H9 (cell line): ENCODE data around the gene APBA2. TPM values are rescaled to one million over a fixed set of nuclear protein-coding genes. Genes with fewer than 3 reads are reported as not detected.

ENCODE experiments used
- DNase-seq: peaks from one replicate; pipeline ENCODE4 v3.0.0-alpha.2; 2017
- H2AFZ ChIP-seq: one replicate; pipeline ENCODE4 v1.6.1; 2013; ENCODE audit warnings: mild to moderate bottlenecking, low read length, control low read depth, moderate library complexity
- H2AK5ac ChIP-seq: 2 replicates; pipeline ENCODE4 v1.6.1; 2013; ENCODE audit warnings: low read length, control low read depth, mixed read lengths; ENCODE audit not compliant: insufficient read length
- H2BK120ac ChIP-seq: one replicate; pipeline ENCODE4 v1.6.1; 2013; ENCODE audit warnings: low read depth, mild to moderate bottlenecking, low read length, control low read depth, inconsistent platforms; ENCODE audit not compliant: poor library complexity, severe bottlenecking
- H2BK12ac ChIP-seq: 2 replicates; pipeline ENCODE4 v1.6.1; 2013; ENCODE audit warnings: low read length, control low read depth, mixed read lengths, low read depth; ENCODE audit not compliant: insufficient read length
- H2BK15ac ChIP-seq: 2 replicates; pipeline ENCODE4 v1.6.1; 2013; ENCODE audit warnings: low read depth, low read length, control low read depth
- H2BK20ac ChIP-seq: one replicate; pipeline ENCODE4 v1.6.1; 2013; ENCODE audit warnings: low read depth, mild to moderate bottlenecking, low read length, control low read depth, inconsistent platforms; ENCODE audit not compliant: poor library complexity, severe bottlenecking
- H2BK5ac ChIP-seq: 2 replicates; pipeline ENCODE4 v1.6.1; 2013; ENCODE audit warnings: low read length, control low read depth, mixed read lengths; ENCODE audit not compliant: insufficient read length
- H3K14ac ChIP-seq: 2 replicates; pipeline ENCODE4 v1.6.1; 2013; ENCODE audit warnings: low read length, control low read depth; ENCODE audit not compliant: insufficient read depth
- H3K18ac ChIP-seq: 2 replicates; pipeline ENCODE4 v1.6.1; 2013; ENCODE audit warnings: low read depth, mild to moderate bottlenecking, mixed read lengths, low read length, control low read depth; ENCODE audit not compliant: insufficient read length
- H3K23ac ChIP-seq: 2 replicates; pipeline ENCODE4 v1.6.1; 2013; ENCODE audit warnings: low read length, control low read depth, mixed read lengths, low read depth; ENCODE audit not compliant: insufficient read length
- H3K23me2 ChIP-seq: 2 replicates; pipeline ENCODE4 v1.6.1; 2013; ENCODE audit warnings: low read depth, mild to moderate bottlenecking, mixed read lengths, low read length, control low read depth; ENCODE audit not compliant: insufficient read length, poor library complexity, severe bottlenecking
- H3K27ac ChIP-seq: 2 replicates; pipeline ENCODE4 v1.5.1; 2013; ENCODE audit warnings: low read length, control low read depth, mixed read lengths, low read depth; ENCODE audit not compliant: insufficient read length
- H3K27me3 ChIP-seq: 2 replicates; pipeline ENCODE4 v1.6.1; 2013; ENCODE audit warnings: low read length, control low read depth, inconsistent platforms; ENCODE audit not compliant: insufficient read depth
- H3K4ac ChIP-seq: 2 replicates; pipeline ENCODE4 v1.6.1; 2013; ENCODE audit warnings: low read depth, mild to moderate bottlenecking, control low read depth, inconsistent platforms, low read length, moderate library complexity
- H3K4me1 ChIP-seq: 2 replicates; pipeline ENCODE4 v1.6.1; 2013; ENCODE audit warnings: low read length, control low read depth, inconsistent platforms; ENCODE audit not compliant: insufficient read depth
- H3K4me2 ChIP-seq: 2 replicates; pipeline ENCODE4 v1.6.1; 2013; ENCODE audit warnings: low read length, control low read depth, mixed read lengths; ENCODE audit not compliant: insufficient read length, insufficient read depth
- H3K56ac ChIP-seq: 2 replicates; pipeline ENCODE4 v1.6.1; 2013; ENCODE audit warnings: low read depth, mild to moderate bottlenecking, mixed read lengths, low read length, control low read depth; ENCODE audit not compliant: insufficient read length
- H3K79me1 ChIP-seq: 2 replicates; pipeline ENCODE4 v1.6.1; 2013; ENCODE audit warnings: low read depth, mild to moderate bottlenecking, moderate library complexity, low read length, control low read depth, inconsistent platforms; ENCODE audit not compliant: insufficient read depth, poor library complexity, severe bottlenecking
- H3K79me2 ChIP-seq: 2 replicates; pipeline ENCODE4 v1.6.1; 2013; ENCODE audit warnings: low read length, control low read depth, inconsistent platforms; ENCODE audit not compliant: insufficient read depth
- H3K9ac ChIP-seq: 2 replicates; pipeline ENCODE4 v1.6.1; 2013; ENCODE audit warnings: low read length, control low read depth, mixed read lengths; ENCODE audit not compliant: insufficient read length; ENCODE audit errors: extremely low read depth
- H3K9me3 ChIP-seq: one replicate; pipeline ENCODE4 v1.6.1; 2013; ENCODE audit warnings: low read depth, low read length, inconsistent platforms; ENCODE audit not compliant: control insufficient read depth
- H3T11ph ChIP-seq: one replicate; pipeline ENCODE4 v1.6.1; 2013; ENCODE audit warnings: mild to moderate bottlenecking, low read length, control low read depth, inconsistent platforms
- H4K20me1 ChIP-seq: one replicate; pipeline ENCODE4 v1.6.1; 2013; ENCODE audit not compliant: control insufficient read depth, insufficient read length, insufficient read depth
- H4K5ac ChIP-seq: 2 replicates; pipeline ENCODE4 v1.6.1; 2013; ENCODE audit warnings: low read depth, mild to moderate bottlenecking, mixed read lengths, low read length, control low read depth; ENCODE audit not compliant: insufficient read length
- H4K8ac ChIP-seq: replicated peaks from 2 replicates; pipeline ENCODE4 v1.6.1; 2013; ENCODE audit warnings: low read length, control low read depth, mixed read lengths, low read depth; ENCODE audit not compliant: insufficient read length
- H4K91ac ChIP-seq: 2 replicates; pipeline ENCODE4 v1.6.1; 2013; ENCODE audit warnings: low read depth, mild to moderate bottlenecking, moderate library complexity, mixed read lengths, low read length, control low read depth; ENCODE audit not compliant: insufficient read length
- H3K27ac Mint-ChIP-seq, 3 experiments: 2 replicates in 2 of 3; 3 replicates in 1 of 3; pipeline ENCODE4 v1.8.0; 2020 to 2021; ENCODE audit warnings: mixed read lengths in 3 of 3, mild to moderate bottlenecking in 1 of 3, moderate library complexity in 1 of 3
- H3K27me3 Mint-ChIP-seq: 2 replicates; pipeline ENCODE4 v1.8.0; 2021; ENCODE audit warnings: low read depth, mild to moderate bottlenecking, moderate library complexity, mixed read lengths
- H3K36me3 Mint-ChIP-seq, 3 experiments: 2 replicates in 2 of 3; 3 replicates in 1 of 3; pipeline ENCODE4 v1.8.0; 2020 to 2021; ENCODE audit warnings: low read depth in 3 of 3, mixed read lengths in 3 of 3; ENCODE audit not compliant: insufficient read depth in 1 of 3
- H3K4me1 Mint-ChIP-seq, 2 experiments: 2 replicates each; pipeline ENCODE4 v1.8.0; 2020; ENCODE audit warnings: mixed read lengths in 2 of 2
- H3K4me3 Mint-ChIP-seq, 2 experiments: 2 replicates in 1 of 2; 3 replicates in 1 of 2; pipeline ENCODE4 v1.8.0; 2020 to 2021; ENCODE audit warnings: mild to moderate bottlenecking in 2 of 2, mixed read lengths in 2 of 2, moderate library complexity in 1 of 2
- H3K9me3 Mint-ChIP-seq, 2 experiments: 2 replicates in 1 of 2; 3 replicates in 1 of 2; pipeline ENCODE4 v1.8.0; 2020; ENCODE audit warnings: mild to moderate bottlenecking in 2 of 2, mixed read lengths in 2 of 2, moderate library complexity in 1 of 2
- WGBS: extraction: QIAGEN DNeasy Blood & Tissue Kit; methylation state at CpG from one replicate; pipeline ENCODE4 v1.1.7; 2013; ENCODE audit warnings: missing lambda C conversion rate, low lambda C conversion rate, mixed read lengths; ENCODE audit not compliant: insufficient read length; ENCODE audit errors: extremely low coverage; 5-methylcytosine and 5-hydroxymethylcytosine counted together
- total RNA-seq: library from RNA; stranded (reverse); gene quantifications from 2 replicates; pipeline ENCODE4 v1.2.1, GENCODE V29; 2021
- TF ChIP-seq, protein P1 (sequence below): fragments of 200-600 bp; sonication (generic); conservative IDR thresholded peaks from 3 replicates; pipeline ENCODE4 v1.8.0; 2021; ENCODE audit warnings: antibody characterized with exemption, mild to moderate bottlenecking

The APBA2 gene
- total RNA-seq, 1 experiment from 2014 or later = 14.3 TPM

GRCh38 chr15:28956491-28956890, 70.7 kb downstream of the APBA2 start:
- no peak for DNase-seq
- TF ChIP-seq, protein P1, sequence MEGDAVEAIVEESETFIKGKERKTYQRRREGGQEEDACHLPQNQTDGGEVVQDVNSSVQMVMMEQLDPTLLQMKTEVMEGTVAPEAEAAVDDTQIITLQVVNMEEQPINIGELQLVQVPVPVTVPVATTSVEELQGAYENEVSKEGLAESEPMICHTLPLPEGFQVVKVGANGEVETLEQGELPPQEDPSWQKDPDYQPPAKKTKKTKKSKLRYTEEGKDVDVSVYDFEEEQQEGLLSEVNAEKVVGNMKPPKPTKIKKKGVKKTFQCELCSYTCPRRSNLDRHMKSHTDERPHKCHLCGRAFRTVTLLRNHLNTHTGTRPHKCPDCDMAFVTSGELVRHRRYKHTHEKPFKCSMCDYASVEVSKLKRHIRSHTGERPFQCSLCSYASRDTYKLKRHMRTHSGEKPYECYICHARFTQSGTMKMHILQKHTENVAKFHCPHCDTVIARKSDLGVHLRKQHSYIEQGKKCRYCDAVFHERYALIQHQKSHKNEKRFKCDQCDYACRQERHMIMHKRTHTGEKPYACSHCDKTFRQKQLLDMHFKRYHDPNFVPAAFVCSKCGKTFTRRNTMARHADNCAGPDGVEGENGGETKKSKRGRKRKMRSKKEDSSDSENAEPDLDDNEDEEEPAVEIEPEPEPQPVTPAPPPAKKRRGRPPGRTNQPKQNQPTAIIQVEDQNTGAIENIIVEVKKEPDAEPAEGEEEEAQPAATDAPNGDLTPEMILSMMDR = no peak
- H2BK20ac ChIP-seq = no peak overlapping the region

More at GRCh38 chr15:28956491-28956890, 70.7 kb downstream of the APBA2 start:
- Histone ChIP-seq H4K5ac (no peak overlapping the region), H4K8ac (no peak overlapping the region), H3K18ac (no peak overlapping the region), H2BK120ac (no peak overlapping the region), H3K79me1 (no peaks in the 10 kb centered on the region), H3K4me2 (no peak overlapping the region), H2BK15ac (no peak overlapping the region), H3K4me1 (peaks cover 7% of the 10 kb centered on the region; the same call in 1 of the 2 replicates), H3K56ac (no peak overlapping the region), H2BK5ac (no peak overlapping the region), H2AK5ac (no peak overlapping the region), H3K14ac (no peak overlapping the region), H2AFZ (no peak overlapping the region), H4K91ac (no peak overlapping the region), H3K9me3 (no peaks in the 10 kb centered on the region), H3T11ph (no peak overlapping the region), H3K23me2 (no peaks in the 10 kb centered on the region), H3K23ac (no peak overlapping the region), H3K9ac (no peak overlapping the region), H2BK12ac (no peak overlapping the region), H3K79me2 (no peaks in the 10 kb centered on the region), H4K20me1 (no peaks in the 10 kb centered on the region), H3K27ac (no peak overlapping the region), H3K27me3 (no peaks in the 10 kb centered on the region), H3K4ac (no peak overlapping the region)
- H3K27ac Mint-ChIP-seq = no peak overlapping the region; a peak in 1 of 7 replicates
- H3K27me3 Mint-ChIP-seq = no peaks in the 10 kb centered on the region; the same call in 1 of the 2 replicates
- no CpG with 5 or more reads among the region's 8 CpGs for WGBS
- H3K9me3 Mint-ChIP-seq = no peaks in the 10 kb centered on the region
- peaks cover 25 to 28% of the 10 kb centered on the region in 2 experiments for H3K4me1 Mint-ChIP-seq
- no peak overlapping the region for H3K4me3 Mint-ChIP-seq
- H3K36me3 Mint-ChIP-seq = no peaks in the 10 kb centered on the region; a peak in 2 of 7 replicates
